ENCODE results near the gene LHFPL3.

LHFPL3 gene

DNA sequence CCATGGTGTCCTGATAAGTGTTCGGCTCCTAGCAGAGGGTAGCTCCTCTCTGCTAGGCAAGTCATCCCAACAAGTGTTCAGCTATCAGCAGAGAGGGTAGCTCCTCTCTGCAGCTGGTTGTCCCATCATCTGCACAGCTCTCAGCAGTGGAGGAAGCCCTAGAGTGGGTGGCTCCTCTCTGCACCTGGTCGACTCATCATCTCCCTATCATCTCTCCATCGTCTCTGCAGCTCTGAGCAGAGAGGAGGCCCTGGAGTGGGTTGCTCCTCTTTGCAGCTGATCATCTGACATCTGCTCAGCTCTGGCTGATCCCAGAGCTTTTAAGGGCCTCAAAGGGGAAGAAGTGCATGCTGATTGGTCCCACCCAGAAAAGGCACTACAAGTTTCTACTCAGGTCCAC lies 485.7 kb downstream of the LHFPL3 start:
- Histone ChIP-seq H3K27ac (ENCODE audit: low read depth, low read length, poor library complexity, severe bottlenecking) (no peak overlapping the region), H3F3A (ENCODE audit: insufficient read depth, low read length) (no peaks in the 10 kb centered on the region), H3K9ac (ENCODE audit: low read length) (no peak overlapping the region), H3K79me2 (ENCODE audit: insufficient read depth, low read length) (no peaks in the 10 kb centered on the region), H3K4me1 (ENCODE audit: insufficient read depth, low read length, severe bottlenecking) (no peaks in the 10 kb centered on the region), H3K9me3 (ENCODE audit: low read length) (no peaks in the 10 kb centered on the region), H3K27me3 (ENCODE audit: insufficient read depth, low read length) (no peaks in the 10 kb centered on the region; the same call in 1 of the 2 replicates), H3K36me3 (ENCODE audit: insufficient read depth, low read length) (no peaks in the 10 kb centered on the region), H2AFZ (ENCODE audit: low read length) (no peak overlapping the region), H3K4me3 (ENCODE audit: low read depth, low read length, poor library complexity, severe bottlenecking) (no peak overlapping the region), H3K9me2 (ENCODE audit: low read depth, low read length) (no peaks in the 10 kb centered on the region), H4K20me1 (ENCODE audit: insufficient read depth, low read length) (no peaks in the 10 kb centered on the region), H3K4me2 (ENCODE audit: low read length) (no peak overlapping the region)
- TF ChIP-seq EZH2 (IDR thresholded peaks at IDR 0.05; ENCODE audit: borderline replicate concordance, low read length): no peak

- no peak overlapping the region for H3K4me2 ChIP-seq (ENCODE audit: low read length)
- no peak for TF ChIP-seq CTCF (IDR thresholded peaks at IDR 0.05; ENCODE audit: low read length)
- no peak for TF ChIP-seq EZH2 (IDR thresholded peaks at IDR 0.05; ENCODE audit: borderline replicate concordance, low read length)
- H3K79me2 ChIP-seq (ENCODE audit: insufficient read depth, low read length): no peaks in the 10 kb centered on the region
- H3K27ac ChIP-seq (ENCODE audit: low read depth, low read length, poor library complexity, severe bottlenecking): no peak overlapping the region
- H2AFZ ChIP-seq (ENCODE audit: low read length): no peak overlapping the region
- no peaks in the 10 kb centered on the region for H3K4me1 ChIP-seq (ENCODE audit: insufficient read depth, low read length, severe bottlenecking)
- no peaks in the 10 kb centered on the region for H3K36me3 ChIP-seq (ENCODE audit: insufficient read depth, low read length)
- no peaks in the 10 kb centered on the region for H4K20me1 ChIP-seq (ENCODE audit: insufficient read depth, low read length)
- H3K27me3 ChIP-seq (ENCODE audit: insufficient read depth, low read length): no peaks in the 10 kb centered on the region; the same call in 1 of the 2 replicates
- no peak overlapping the region for H3K4me3 ChIP-seq (ENCODE audit: low read depth, low read length, poor library complexity, severe bottlenecking)
- no peaks in the 10 kb centered on the region for H3K9me2 ChIP-seq (ENCODE audit: low read depth, low read length)
- H3K9ac ChIP-seq (ENCODE audit: low read length): no peak overlapping the region
- H3K9me3 ChIP-seq (ENCODE audit: low read length): no peaks in the 10 kb centered on the region
- no peaks in the 10 kb centered on the region for H3F3A ChIP-seq (ENCODE audit: insufficient read depth, low read length)
These were observed 486.4 kb downstream of the LHFPL3 start for GRCh38 chr7:104814671-104815400.

- H4K20me1 ChIP-seq (ENCODE audit: insufficient read depth, low read length): no peaks in the 10 kb centered on the region
- H3K9me2 ChIP-seq (ENCODE audit: low read depth, low read length): no peaks in the 10 kb centered on the region
- no peak overlapping the region for H3K4me3 ChIP-seq (ENCODE audit: low read depth, low read length, poor library complexity, severe bottlenecking)
- no peaks in the 10 kb centered on the region for H3K4me1 ChIP-seq (ENCODE audit: insufficient read depth, low read length, severe bottlenecking)
- H3K79me2 ChIP-seq (ENCODE audit: insufficient read depth, low read length): no peaks in the 10 kb centered on the region
- no peak overlapping the region for H3K27ac ChIP-seq (ENCODE audit: low read depth, low read length, poor library complexity, severe bottlenecking)
- H3K9me3 ChIP-seq (ENCODE audit: low read length): no peaks in the 10 kb centered on the region
- no peaks in the 10 kb centered on the region for H3F3A ChIP-seq (ENCODE audit: insufficient read depth, low read length)
- no peak overlapping the region for H2AFZ ChIP-seq (ENCODE audit: low read length)
- H3K9ac ChIP-seq (ENCODE audit: low read length): no peak overlapping the region
- no peak for TF ChIP-seq CTCF (IDR thresholded peaks at IDR 0.05; ENCODE audit: low read length)
- TF ChIP-seq EZH2 (IDR thresholded peaks at IDR 0.05; ENCODE audit: borderline replicate concordance, low read length): no peak
- no peaks in the 10 kb centered on the region; the same call in 1 of the 2 replicates for H3K27me3 ChIP-seq (ENCODE audit: insufficient read depth, low read length)
- no peak overlapping the region for H3K4me2 ChIP-seq (ENCODE audit: low read length)
- no peaks in the 10 kb centered on the region for H3K36me3 ChIP-seq (ENCODE audit: insufficient read depth, low read length)
These were observed 488.1 kb downstream of the LHFPL3 start for GRCh38 chr7:104816537-104816936.

Data from OCI-LY1 (cell line).